HG03442 (cell line): Measurements from ENCODE around the gene TIMP4.

ENCODE experiments used
- ATAC-seq: cut with Tn5 transposase; IDR thresholded peaks from one replicate; pipeline ENCODE4 v1.9.1; 2021; ENCODE audit warnings: mild to moderate bottlenecking, moderate library complexity; ENCODE audit not compliant: unreplicated experiment

Gene TIMP4

GRCh38 chr3:12148183-12148940, 10.3 kb downstream of the TIMP4 start:
- ATAC-seq, result no peak

- no peak for ATAC-seq
Observed at GRCh38 chr3:12147049-12147780, 11.5 kb downstream of the TIMP4 start.

- ATAC-seq, result no peak
Observed at GRCh38 chr3:12143949-12144504, 14.7 kb downstream of the TIMP4 start.

- no peak for ATAC-seq
Observed at GRCh38 chr3:12142476-12142875, 16.2 kb downstream of the TIMP4 start.

- ATAC-seq, result no peak
Observed at GRCh38 chr3:12141350-12141749, 17.4 kb downstream of the TIMP4 start.

- ATAC-seq, result no peak
Observed at GRCh38 chr3:12139111-12139511, 19.6 kb downstream of the TIMP4 start.

- no peak for ATAC-seq
Observed at GRCh38 chr3:12138044-12138443, 20.7 kb downstream of the TIMP4 start.

- no peak for ATAC-seq
Observed at GRCh38 chr3:12136371-12136770, 22.3 kb downstream of the TIMP4 start.

GRCh38 chr3:12135029-12135657, 23.6 kb downstream of the TIMP4 start:
- peak; percentile 84 for ATAC-seq

GRCh38 chr3:12132881-12133280, 25.8 kb downstream of the TIMP4 start:
- no peak for ATAC-seq

GRCh38 chr3:12131351-12132090, 27.2 kb downstream of the TIMP4 start:
- ATAC-seq, result no peak

GRCh38 chr3:12127391-12127790, 31.3 kb downstream of the TIMP4 start:
- no peak for ATAC-seq

GRCh38 chr3:12125772-12126171, 32.9 kb downstream of the TIMP4 start:
- ATAC-seq, result no peak

GRCh38 chr3:12121466-12121865, 37.2 kb downstream of the TIMP4 start:
- ATAC-seq, result no peak

GRCh38 chr3:12120374-12121140, 38.2 kb downstream of the TIMP4 start:
- no peak for ATAC-seq

- ATAC-seq, result no peak
Observed at GRCh38 chr3:12117473-12117872, 41.2 kb downstream of the TIMP4 start.

GRCh38 chr3:12116870-12117269, 41.8 kb downstream of the TIMP4 start:
- no peak for ATAC-seq

GRCh38 chr3:12115849-12116248, 42.9 kb downstream of the TIMP4 start:
- ATAC-seq, result no peak

GRCh38 chr3:12115104-12115503, 43.6 kb downstream of the TIMP4 start:
- no peak for ATAC-seq

- no peak for ATAC-seq
Observed at GRCh38 chr3:12114251-12114650, 44.5 kb downstream of the TIMP4 start.
